ENCODE measurements around the gene KLHL33.

KLHL33 gene

DNA sequence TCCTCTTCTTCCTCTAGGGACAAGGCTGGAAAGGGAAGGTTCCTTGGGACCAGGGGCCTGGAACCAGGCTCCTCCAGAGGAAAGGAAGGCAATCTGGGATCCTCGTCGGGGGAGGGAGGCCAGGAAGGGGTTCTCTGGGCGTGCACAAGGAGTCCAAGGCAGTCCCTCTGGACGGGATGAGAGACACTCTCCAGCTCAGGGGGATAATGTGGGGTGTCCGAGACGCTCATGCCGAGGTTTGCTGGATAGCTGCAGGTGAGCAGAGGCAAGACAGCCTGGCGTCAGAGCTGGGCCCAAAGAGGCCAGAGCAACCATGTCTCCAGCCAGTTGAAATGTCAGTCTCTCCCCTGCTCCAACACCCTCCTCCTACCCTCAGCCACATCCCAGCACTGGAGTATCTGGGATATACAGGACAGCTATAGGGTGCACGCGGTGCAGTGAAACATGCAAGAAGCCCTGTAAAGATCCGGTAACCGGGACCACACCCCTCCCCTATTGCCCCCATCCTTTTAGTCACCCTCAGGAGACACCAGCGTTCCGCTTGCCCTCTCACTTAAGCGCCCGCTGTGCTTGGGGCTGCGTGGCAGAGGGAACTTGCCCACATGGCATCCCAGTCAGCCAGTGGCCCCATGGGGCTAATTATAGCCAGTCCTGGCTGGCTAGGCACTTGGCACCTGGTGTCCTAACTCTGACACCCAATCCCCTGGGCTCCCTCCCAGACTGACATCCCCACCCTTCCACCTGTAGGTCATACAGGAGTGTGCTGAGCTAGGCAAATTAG lies at the start of gene KLHL33:
TSS of gene KLHL33 (minus strand) at position 585 of the 781 bp plus-strand sequence. CDS start at position 230, 355 bp downstream.
- no peaks in the 10 kb centered on the region for H3F3A ChIP-seq (ENCODE audit: insufficient read depth, low read length)
- no peak within 1 kb of the TSS for H3K4me2 ChIP-seq (ENCODE audit: low read depth, low read length)
- no peaks in the 10 kb centered on the region for H3K9me3 ChIP-seq (replicated peaks; ENCODE audit: insufficient read depth, low read length)
- no peaks in the 10 kb centered on the region for H4K20me1 ChIP-seq (ENCODE audit: insufficient read depth, low read length)
- no peak within 1 kb of the TSS for H3K27ac ChIP-seq (ENCODE audit: low read length)
- TF ChIP-seq EZH2phosphoT487 (IDR thresholded peaks at IDR 0.05; ENCODE audit: low read length) (no peak), EZH2 (optimal IDR thresholded peaks at IDR 0.05; ENCODE audit: low read depth, low read length) (no peak)
- TF ChIP-seq, protein P1, sequence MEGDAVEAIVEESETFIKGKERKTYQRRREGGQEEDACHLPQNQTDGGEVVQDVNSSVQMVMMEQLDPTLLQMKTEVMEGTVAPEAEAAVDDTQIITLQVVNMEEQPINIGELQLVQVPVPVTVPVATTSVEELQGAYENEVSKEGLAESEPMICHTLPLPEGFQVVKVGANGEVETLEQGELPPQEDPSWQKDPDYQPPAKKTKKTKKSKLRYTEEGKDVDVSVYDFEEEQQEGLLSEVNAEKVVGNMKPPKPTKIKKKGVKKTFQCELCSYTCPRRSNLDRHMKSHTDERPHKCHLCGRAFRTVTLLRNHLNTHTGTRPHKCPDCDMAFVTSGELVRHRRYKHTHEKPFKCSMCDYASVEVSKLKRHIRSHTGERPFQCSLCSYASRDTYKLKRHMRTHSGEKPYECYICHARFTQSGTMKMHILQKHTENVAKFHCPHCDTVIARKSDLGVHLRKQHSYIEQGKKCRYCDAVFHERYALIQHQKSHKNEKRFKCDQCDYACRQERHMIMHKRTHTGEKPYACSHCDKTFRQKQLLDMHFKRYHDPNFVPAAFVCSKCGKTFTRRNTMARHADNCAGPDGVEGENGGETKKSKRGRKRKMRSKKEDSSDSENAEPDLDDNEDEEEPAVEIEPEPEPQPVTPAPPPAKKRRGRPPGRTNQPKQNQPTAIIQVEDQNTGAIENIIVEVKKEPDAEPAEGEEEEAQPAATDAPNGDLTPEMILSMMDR (IDR thresholded peaks at IDR 0.05; ENCODE audit: low read length): no peak
- no peak for DNase-seq
- no peaks in the 10 kb centered on the region for H3K4me1 ChIP-seq (ENCODE audit: low read length)
- H3K4me3 ChIP-seq (ENCODE audit: low read length): no peak within 1 kb of the TSS
- no peaks in the 10 kb centered on the region for H3K36me3 ChIP-seq (replicated peaks; ENCODE audit: insufficient read depth, low read length)
- no peaks in the 10 kb centered on the region for H3K27me3 ChIP-seq (replicated peaks; ENCODE audit: insufficient read depth, low read length)
- H3K9ac ChIP-seq (ENCODE audit: low read length): no peak within 1 kb of the TSS
- no peaks in the 10 kb centered on the region for H3K9me2 ChIP-seq (replicated peaks; ENCODE audit: insufficient read depth, low read length)
- H2AFZ ChIP-seq (ENCODE audit: low read length): no peak within 1 kb of the TSS
- no peaks in the 10 kb centered on the region for H3K79me2 ChIP-seq (ENCODE audit: low read length)

DNA sequence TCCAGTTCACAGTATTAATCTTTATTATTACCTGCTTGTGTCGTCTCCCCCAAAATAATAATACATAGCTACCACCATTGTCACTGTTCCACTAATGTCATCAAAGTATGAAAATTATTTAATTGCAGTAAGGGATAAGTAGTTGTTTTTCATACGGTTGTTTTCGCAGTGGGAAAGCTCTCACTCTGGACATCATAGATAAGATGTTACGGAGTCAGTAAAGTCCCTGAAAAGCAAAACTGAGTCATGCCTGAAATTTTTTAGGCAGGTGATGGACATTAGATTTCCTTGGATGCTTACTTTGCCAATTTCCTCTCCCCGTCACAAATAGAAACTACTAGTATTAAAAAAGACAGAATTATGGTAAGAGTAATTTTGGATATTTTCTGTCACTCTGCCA lies 46.4 kb upstream of the KLHL33 start:
- Histone ChIP-seq H4K20me1 (ENCODE audit: insufficient read depth, low read length) (no peaks in the 10 kb centered on the region), H3K4me2 (ENCODE audit: low read depth, low read length) (no peak overlapping the region), H3K27me3 (replicated peaks; ENCODE audit: insufficient read depth, low read length) (no peaks in the 10 kb centered on the region), H3K9ac (ENCODE audit: low read length) (no peak overlapping the region), H3K9me2 (replicated peaks; ENCODE audit: insufficient read depth, low read length) (no peaks in the 10 kb centered on the region), H2AFZ (ENCODE audit: low read length) (no peak overlapping the region), H3F3A (ENCODE audit: insufficient read depth, low read length) (no peaks in the 10 kb centered on the region), H3K4me3 (ENCODE audit: low read length) (no peak overlapping the region), H3K36me3 (replicated peaks; ENCODE audit: insufficient read depth, low read length) (no peaks in the 10 kb centered on the region), H3K27ac (ENCODE audit: low read length) (no peak overlapping the region), H3K9me3 (replicated peaks; ENCODE audit: insufficient read depth, low read length) (no peaks in the 10 kb centered on the region), H3K4me1 (ENCODE audit: low read length) (no peaks in the 10 kb centered on the region), H3K79me2 (ENCODE audit: low read length) (no peaks in the 10 kb centered on the region)
- TF ChIP-seq, protein P1 (IDR thresholded peaks at IDR 0.05; ENCODE audit: low read length): no peak
- no peak for TF ChIP-seq EZH2phosphoT487 (IDR thresholded peaks at IDR 0.05; ENCODE audit: low read length)
- TF ChIP-seq EZH2 (optimal IDR thresholded peaks at IDR 0.05; ENCODE audit: low read depth, low read length): no peak
- no peak for DNase-seq

DNA sequence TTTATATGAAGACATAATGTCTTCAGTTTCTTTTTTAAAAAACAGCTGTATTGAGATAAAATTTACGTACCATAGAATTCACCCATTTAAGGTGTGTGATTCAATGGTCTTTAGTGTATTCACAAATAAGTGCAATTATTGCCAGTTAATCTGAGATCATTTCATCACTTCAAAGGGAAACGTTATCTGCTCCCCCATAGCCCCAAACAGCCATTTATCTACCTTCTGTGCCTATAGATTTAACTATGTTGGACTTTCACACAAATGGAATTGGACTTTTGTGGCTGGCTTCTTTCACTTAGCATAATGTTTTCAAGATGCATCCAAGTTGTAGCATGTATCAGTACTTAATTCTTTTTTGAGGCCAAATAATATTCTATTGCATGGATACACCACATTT lies 42.9 kb upstream of the KLHL33 start:
- H2AFZ ChIP-seq (ENCODE audit: low read length): no peak overlapping the region
- H4K20me1 ChIP-seq (ENCODE audit: insufficient read depth, low read length): no peaks in the 10 kb centered on the region
- H3K4me1 ChIP-seq (ENCODE audit: low read length): no peaks in the 10 kb centered on the region
- H3K4me3 ChIP-seq (ENCODE audit: low read length): no peak overlapping the region
- H3K27me3 ChIP-seq (replicated peaks; ENCODE audit: insufficient read depth, low read length): no peaks in the 10 kb centered on the region
- TF ChIP-seq, protein P1 (IDR thresholded peaks at IDR 0.05; ENCODE audit: low read length): no peak
- TF ChIP-seq EZH2phosphoT487 (IDR thresholded peaks at IDR 0.05; ENCODE audit: low read length) (no peak), EZH2 (optimal IDR thresholded peaks at IDR 0.05; ENCODE audit: low read depth, low read length) (no peak)
- no peaks in the 10 kb centered on the region for H3K9me3 ChIP-seq (replicated peaks; ENCODE audit: insufficient read depth, low read length)
- no peak for DNase-seq
- H3K27ac ChIP-seq (ENCODE audit: low read length): no peak overlapping the region
- H3K36me3 ChIP-seq (replicated peaks; ENCODE audit: insufficient read depth, low read length): no peaks in the 10 kb centered on the region; the same call in 1 of the 2 replicates
- no peak overlapping the region for H3K9ac ChIP-seq (ENCODE audit: low read length)
- no peaks in the 10 kb centered on the region; the same call in 1 of the 2 replicates for H3K79me2 ChIP-seq (ENCODE audit: low read length)
- no peaks in the 10 kb centered on the region for H3K9me2 ChIP-seq (replicated peaks; ENCODE audit: insufficient read depth, low read length)
- no peaks in the 10 kb centered on the region for H3F3A ChIP-seq (ENCODE audit: insufficient read depth, low read length)
- no peak overlapping the region for H3K4me2 ChIP-seq (ENCODE audit: low read depth, low read length)

Measured in MM.1S (cell line).